HG02571 (cell line): ENCODE data around the gene LCP2.
A peak's percentile ranks its signal among the peaks of the same experiment; 100 is the strongest.

Experiments used
- ATAC-seq: cut with Tn5 transposase; IDR thresholded peaks from one replicate; pipeline ENCODE4 v1.9.1; 2021; ENCODE audit warnings: mild to moderate bottlenecking, moderate library complexity; ENCODE audit not compliant: unreplicated experiment

LCP2 gene

DNA sequence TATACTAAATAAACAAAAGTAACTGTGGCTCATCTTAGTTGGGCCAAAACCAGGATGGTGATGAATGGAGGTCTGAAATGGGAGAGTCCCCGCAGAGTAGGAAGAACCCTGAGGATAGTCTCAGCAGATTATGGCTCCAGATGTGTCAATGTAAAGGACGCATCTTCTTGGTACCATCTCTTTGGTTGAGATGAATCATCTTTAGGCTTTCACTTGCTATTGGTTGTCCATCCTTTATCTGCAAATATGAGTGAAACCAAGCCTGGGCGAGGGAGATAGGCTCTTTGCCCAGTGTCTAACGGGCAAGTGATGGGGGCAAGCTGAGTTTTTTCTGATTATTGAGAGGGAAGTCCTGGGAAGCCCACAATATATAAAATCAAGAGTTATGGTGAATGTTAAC is 19.4 kb upstream of the LCP2 start:
- ATAC-seq: no peak

DNA sequence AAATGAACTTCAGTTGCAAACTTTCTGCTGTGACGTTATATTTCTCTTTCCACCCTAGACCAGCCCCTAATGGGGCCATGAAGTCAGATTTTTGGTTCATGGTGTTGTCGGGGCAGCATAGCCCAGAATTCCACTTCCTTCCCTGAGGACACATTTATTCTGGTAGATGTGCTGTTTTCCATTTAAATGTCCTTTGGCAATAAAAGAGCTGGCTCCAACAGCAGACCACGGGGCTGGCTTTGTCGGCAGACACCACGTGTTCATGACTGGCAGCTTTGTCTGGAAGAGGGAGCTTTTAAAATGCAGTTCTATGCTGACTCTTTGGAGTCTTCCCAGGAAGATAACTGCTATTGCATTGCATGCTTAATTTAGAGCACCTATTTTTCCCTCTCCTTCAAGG is 17.6 kb upstream of the LCP2 start:
- no peak for ATAC-seq

DNA sequence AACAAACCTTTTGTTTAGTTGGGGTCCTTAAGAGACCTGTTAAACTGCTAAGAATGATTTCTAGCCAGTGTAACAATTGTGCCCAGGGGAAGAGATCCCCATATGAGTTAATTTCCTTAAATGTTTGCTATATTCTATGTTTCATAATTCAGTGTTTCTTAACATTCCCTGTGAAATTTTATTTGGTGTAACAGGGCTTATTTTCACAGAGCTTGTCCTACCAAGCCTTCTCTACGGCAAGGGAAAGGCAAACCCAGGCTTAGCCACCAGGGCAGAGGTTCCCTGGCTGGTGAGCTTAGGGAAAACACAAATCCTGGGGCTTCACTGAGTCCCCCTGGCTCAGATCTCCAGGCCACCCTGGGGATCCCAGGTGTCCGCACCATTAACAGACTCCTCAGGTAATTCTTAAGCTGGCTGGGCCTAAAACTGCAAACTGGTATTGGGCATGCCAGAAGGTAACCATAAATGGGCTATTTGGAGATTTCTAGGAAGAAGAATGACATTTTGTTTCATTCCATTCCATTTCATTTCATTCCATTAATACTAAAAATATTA is 17.0 kb upstream of the LCP2 start:
- no peak for ATAC-seq

DNA sequence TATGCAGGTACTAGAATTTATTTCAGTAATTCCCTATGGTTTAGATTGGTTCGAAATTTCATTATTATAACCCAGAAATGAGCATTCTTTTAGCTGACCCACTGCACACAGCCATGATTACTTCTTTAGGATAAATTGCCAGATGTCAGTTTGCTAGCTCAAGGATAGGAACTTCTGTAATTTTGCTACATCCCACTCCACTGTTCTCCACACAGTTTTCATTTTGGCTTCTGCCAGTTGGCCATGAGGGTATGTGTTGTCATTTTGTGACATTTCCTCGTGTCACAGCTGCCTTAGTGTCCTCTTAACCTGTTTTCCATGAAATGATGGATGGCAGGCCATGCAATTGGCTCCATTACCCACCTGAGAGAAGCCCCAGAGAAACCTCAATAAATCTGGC is 16.2 kb upstream of the LCP2 start:
- no peak for ATAC-seq

DNA sequence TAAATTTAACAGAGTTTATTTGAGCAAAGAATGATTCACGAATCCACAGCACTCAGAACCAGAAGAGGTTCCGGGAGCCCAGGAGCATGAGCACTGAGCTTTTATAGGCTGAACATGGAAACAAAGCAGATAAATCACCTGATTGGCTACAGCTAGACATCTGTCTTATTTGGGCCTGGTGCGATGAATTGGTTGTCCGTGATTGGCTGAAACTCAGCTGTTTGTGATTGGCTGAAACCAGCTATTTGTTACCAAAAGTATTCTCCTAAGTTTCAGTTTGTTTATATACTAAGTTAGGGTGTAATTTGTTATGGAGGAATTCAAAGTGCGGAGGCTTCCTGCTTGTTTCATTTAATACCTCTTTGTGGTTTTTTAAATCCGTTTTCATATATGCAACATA is 15.8 kb upstream of the LCP2 start:
- no peak for ATAC-seq

DNA sequence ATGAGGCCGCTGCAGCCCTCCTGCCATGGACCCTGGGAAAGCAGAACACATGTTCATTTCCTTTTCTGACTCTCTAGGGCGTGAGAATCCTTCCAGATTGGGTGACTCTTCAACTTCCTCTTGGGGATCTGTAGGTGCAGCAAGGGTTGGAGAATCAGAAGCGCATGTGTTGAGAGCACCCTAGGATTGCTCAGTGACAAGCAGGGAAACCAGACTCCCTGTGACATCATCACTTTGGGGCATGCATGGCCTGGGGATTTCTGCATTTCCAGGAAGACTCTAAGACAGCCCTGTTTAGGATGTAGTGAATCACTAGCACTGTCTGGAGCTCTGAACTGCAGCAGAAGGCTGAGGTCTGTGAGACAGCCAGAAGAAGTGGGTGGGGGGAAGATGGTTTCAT is 15.1 kb upstream of the LCP2 start:
- ATAC-seq: no peak

DNA sequence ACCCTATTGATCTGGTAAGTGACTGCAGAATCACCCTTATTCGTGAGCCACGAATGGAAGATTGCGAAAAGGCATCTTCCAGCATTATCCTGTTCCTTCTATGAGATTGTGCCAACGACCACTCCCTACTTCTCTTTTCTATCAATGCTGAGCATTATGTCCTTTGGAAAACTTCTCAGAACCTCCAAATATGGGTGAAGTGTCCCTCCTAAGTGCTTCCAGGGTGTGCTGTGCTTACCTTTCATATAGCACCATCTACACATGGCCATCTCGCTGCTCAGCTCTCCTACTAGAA is 14.7 kb upstream of the LCP2 start:
- no peak for ATAC-seq

DNA sequence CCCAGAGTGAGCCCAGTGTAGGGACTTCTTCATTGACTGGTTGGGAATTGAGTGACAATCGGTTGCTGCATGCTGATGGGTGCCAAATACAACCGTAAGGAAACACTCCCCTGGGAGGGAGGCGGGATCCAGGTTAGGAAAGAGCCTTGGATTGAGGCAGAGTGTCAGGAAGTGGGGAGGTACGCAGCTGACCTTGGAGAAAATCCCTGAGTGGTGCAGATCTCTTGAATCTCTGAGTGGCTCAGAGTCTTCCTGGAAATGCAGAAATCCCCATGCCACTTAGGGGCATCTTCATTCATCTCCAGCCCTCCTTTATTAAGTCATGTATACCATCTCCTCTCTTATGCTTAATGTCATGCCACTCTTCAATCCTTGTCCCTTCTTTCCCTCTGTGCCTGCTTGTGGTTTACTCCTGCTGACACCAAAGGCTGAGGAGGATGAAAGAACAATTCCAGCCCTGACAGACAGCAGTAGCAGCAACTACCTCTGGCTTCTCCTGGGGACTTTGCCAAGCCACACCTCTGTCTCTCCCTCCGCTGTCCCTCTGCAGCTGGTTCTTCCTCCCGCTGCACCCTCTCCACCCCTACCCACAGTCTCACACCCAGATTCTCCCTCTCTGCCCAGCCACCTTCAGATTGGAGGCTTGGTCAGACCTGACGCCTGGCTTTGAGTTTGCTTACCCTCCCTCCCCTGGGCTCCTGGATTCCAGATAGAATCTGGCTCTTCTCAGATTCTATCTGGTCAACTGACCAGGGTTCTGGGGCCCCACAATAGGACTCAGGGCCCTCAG is 14.1 kb upstream of the LCP2 start:
- no peak for ATAC-seq

DNA sequence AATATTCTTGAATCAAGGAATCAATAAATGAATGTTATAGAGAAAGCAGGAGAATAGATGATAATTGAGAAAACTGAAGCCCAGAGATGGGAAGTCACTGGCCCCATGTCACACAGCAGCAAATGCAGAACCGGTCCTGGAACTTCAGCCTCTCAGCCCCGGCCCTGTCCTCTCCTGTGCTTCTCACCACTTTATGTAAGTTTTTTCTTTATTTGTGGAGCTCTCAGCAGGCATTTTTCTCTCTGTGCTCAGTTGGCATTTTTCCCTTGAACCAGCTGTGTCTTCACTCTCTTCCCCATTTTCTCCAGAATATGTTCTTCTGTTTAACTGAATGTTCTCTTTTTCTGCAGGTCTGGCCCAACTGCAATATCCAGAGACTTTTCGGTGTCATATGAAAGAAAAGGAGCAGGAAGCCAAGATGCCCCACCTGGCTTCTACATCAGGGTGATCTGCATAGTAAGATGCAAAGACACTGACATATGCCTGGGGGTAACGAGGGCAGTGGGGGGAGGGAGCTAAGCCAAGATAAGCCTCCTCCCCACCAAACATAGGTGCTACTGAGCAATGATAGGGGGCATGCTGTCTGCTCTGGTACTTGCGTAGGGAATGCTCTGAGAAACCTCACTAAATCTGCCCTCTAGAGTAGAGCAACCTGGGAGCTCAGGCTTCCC is 12.8 kb upstream of the LCP2 start:
- ATAC-seq: no peak

DNA sequence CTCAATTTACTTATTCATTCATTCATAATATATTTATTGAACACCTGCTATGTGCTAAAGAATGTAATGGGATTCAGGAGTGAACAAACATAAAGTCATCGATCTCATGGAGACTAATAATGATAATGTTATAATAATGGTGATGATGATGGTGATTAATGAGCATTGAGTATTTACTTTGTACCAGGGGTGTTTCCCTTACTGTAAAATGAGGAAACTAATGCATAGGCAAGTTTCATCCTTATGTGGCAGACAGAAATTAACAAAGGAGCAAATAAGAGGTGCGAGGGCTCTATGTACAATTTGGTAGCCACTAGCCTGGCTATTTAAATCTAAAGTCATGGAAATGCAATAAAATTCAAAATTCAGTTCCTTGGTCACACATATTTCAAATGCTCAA is 11.1 kb upstream of the LCP2 start:
- ATAC-seq: no peak

DNA sequence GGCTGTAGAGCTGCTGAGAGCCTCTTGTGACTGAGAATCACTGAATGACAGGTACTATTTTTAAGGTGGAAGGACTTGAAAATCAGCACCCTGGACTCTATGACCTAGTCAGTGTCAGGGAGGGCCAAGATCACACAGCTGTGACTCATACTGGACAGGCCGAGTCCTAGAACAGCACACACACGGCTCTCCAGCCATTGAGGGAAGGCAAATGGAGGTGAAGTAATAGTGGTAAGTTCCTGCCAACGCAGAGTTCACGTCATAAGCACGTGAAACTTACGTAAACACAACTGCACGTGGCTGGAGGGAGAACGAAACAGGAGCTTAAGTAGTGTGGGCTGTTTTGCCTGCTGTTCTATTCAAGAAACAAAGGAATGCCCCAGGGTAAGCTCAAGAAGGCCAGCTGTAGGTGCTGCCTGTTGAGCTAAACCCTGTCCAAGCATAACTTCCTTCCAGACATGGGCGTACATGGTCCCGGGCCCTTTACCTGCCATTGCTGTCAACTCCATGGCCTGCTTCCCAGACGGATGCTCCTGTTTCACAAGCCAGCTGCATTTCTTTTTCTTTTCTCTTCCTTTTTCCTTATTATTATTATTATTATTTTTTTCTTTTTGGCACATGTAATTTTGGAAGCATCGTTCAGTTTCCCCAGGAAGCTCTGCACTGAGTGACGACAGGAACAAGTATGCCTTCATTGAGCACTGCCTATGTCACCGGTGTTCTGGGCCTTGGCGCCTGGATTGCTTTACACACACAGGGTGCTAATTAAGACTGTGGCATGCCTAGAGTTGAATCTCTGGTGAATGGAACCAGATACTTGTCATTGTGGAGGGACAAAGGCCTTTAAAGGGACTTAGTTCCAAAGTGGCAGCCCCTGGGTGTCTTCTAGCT is 10.2 kb upstream of the LCP2 start:
- ATAC-seq: no peak

DNA sequence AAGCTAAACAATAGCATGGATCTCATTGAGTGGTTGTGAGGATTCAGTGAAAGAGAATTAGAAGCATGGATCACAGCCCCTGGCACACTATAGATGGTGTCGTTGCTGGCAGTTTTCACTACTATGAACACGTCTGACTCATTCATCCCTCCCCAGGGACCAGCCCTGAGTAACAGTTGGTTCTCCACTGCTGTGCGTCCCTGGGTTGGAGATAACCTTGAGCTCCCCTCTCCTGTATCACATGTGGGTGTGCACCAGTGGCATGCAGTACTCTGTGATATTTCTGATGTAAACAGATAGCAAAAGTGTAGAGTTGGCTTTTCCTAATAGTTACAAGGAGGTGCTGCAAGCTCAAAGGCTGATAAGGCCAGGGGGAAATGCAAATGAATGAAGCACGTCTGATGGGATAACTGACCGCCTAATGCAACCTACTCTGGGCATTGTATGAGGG is 8.8 kb upstream of the LCP2 start:
- ATAC-seq: no peak

DNA sequence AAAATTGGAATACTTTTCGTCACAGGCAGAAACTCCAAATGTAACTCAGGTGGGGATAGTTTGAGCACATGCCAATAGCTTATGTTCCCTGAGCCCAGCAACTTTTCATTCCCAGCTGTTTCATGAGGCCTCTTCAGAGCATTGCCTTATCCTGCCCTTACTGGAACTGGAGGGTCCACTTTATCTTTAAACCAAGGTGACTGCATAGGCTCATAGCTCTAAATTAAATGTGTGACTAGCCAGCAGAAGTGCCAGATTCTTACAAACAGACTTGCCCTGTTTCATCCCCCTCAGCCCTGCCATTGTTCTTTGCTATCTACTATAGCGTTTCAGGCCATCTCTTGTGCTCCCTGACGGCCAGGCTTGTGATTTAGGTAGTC is 8.1 kb upstream of the LCP2 start:
- ATAC-seq: no peak

DNA sequence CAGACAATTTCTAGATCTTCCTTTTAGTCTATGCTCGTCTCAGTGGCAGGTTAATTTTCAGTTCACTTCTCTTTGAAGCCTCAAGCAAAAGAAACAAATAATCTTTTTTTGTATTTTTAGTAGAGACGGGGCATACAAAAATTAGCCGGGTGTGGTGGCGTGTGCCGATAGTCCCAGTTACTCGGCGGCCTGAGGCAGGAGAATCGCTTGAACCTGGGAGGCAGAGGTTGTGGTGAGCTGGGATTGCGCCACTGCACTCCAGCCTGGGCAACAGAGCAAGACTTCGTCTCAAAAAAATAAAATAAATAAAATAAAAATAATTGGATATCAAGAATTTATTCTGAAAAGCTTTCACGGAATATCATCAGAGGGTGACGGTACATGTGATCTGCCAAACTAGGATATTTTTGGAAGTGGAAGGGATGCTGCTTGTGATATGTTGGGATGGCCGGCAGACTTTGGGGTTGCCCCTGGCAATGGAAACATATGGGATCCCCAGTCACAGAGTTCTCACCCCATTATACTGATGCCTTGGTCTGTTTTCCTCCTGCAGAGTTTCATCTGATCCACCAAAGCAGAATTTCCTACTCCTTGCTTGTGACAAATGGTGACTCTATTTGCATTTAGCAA is 7.6 kb upstream of the LCP2 start:
- ATAC-seq: no peak

DNA sequence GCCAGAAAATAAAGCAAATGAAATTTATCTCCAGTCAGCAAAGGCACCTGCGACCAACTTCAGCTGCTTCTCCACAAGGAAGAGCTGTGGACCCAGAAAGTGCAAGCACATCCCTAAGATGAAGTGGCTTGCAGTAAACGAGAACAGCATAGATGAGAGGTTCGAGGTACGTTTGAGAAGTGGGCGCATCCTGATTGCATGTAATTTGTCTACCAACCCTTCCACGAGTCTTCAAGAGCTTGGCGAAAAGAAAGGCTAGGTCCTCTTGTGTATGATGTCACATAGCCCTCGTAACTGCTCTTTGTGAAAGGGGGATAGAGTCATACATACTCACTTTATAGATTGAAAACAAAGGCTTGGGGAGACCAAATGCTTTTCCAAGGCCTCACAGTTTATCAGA is 6.0 kb upstream of the LCP2 start:
- ATAC-seq: no peak

DNA sequence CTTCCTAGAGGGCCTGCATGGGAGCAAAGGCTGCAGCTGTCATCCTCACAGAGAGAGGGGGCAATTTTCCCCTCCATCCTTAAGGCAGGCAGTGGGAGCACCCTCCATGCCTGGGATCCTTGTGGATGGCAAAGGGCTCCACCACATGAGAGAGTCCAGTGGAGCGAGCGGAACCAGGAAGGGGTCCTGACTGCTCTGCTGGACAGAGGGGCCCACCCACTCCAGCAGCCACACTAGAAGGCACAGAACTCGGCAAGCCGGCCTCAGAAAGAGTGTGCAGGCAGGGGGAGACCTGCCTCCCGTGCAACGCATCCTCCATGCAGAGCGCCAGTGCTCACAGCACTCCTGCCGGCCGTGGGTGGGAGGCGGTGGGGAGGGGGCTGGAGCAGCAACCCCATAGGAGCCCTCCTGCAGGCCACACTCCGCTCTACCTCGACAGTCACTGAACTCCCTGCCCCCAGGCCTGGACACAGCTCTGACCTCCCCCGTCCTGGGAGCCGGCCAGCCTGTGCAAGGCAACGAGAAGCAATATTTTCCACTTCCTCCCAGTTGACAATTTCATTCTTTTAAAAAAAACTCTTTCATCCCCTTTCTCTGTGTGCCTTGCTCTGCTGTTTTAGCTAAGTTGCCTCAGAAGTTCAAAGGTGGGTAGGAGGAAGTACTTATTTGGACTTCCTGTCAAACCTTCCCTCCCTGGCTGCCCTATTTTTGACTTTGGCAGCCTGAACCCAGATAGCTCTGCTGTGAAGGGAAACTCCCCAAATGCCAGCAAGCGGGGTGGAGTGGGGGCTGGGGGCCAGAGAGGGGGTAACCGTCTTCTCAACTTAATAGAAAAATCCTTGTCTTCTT is 5.3 kb upstream of the LCP2 start:
- peak; percentile 70 for ATAC-seq

DNA sequence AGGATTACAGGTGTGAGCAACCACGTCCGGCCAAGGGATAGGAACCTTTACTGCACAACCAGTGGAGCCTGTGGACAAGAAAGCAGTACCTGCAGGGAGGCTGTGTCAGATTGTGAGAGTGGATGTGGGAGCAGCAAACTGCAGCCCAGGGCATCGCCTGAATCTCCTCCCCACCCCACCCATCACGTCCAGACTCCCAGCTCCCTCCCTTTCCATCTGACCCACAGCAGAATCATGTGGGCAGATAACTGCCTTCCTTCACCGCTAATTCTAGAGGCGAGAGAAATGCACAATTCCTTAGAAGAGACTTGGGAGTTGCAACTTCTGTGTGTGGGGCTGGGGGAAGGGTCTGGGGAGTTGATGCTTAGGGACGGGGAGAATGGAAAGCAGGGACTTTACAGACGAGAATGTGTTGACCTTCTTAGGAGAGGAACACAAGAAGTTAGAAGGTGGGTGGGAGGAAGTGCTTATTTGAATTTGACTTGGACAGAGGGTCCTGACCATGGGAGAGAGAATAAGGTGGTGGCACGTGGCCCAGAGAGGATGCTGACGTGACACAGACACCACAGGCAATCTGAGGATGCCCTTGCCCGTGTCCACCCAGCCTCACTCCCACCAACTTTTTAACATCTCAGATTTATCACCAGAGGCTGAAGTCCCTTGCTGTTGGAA is 4.5 kb upstream of the LCP2 start:
- ATAC-seq: no peak

DNA sequence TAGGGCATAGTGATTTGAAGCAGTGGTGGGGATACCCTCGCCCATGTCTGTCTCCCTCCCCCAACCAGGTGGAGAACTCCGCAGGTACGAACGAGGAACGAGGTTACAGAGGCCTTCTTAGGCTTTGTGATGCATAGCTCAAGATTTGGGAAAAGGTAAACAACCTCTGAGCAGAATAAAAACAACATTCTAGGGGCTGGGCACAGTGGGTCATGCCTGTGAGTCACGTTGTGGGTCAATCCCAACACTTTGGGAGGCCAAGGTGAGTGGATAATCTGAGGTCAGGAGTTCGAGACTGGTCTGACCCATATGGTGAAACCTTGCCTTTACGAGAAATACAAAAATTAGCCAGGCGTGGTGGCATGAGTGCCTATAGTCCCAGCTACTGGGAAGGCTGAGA is 3.6 kb upstream of the LCP2 start:
- ATAC-seq: no peak

DNA sequence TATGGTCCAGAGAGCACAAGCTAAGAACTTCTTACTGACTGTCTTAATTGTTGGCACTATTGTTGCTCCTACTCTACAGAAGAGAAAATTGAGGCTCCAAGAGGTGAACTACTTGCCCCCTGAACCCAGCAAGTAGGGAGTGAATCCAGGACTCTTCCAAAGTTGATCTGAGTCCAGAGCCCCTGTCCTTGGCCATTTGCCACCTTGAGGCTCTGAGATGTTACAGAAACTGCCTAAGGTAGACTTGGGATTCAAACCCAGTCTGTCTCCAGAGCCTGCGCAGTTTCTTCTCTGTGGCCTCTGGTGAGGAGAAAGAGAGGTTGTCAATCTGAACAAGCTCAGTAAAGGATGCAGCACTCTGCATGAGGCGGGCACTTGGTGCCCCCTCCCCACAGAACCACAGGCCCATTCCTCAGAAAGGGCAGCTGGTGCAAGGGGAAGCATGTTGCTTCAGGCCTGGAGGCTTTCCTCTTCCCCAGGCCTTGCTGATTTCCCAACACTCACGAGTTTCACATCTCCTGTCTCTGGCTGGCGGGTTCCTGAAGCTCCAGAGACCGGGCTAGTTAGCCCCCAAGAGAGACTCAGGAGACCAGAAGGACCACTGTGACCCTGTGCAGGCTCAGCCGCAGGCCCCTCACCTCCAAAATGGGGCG is 2.9 kb upstream of the LCP2 start:
- no peak for ATAC-seq
